Natural killer cell (primary cell): ENCODE data around the gene HSPB2. TPM values are rescaled to one million over a fixed set of nuclear protein-coding genes. Genes with fewer than 3 reads are reported as not detected.

Experiments
- ATAC-seq, 3 donors: fragments of 150-1000 bp in 2 of 3; fragments of 200-7000 bp in 1 of 3; cut with Tn5 transposase; 1 replicate in 1 of 3; 2 replicates in 2 of 3; pipeline ENCODE4 v1.10.0; 2021; ENCODE audit warnings: mild to moderate bottlenecking in 2 of 3, moderate library complexity in 2 of 3
- DNase-seq, 2 donors: peaks; one replicate each; pipeline versions ENCODE4 v3.0.0 to v3.0.0-alpha.2; 2013 to 2021; ENCODE audit warnings: mixed read lengths in 1 of 2
- H3K27ac ChIP-seq: one replicate; pipeline ENCODE4 v1.5.1; 2013; ENCODE audit warnings: mild to moderate bottlenecking, low read length
- H3K27me3 ChIP-seq: one replicate; pipeline ENCODE4 v1.6.1; 2013; ENCODE audit warnings: low read length; ENCODE audit not compliant: control insufficient read depth, insufficient read depth
- H3K36me3 ChIP-seq: one replicate; pipeline ENCODE4 v1.6.1; 2013; ENCODE audit warnings: low read length; ENCODE audit not compliant: control insufficient read depth, insufficient read depth
- H3K4me1 ChIP-seq: one replicate; pipeline ENCODE4 v1.6.1; 2013; ENCODE audit warnings: low read length; ENCODE audit not compliant: control insufficient read depth, insufficient read depth
- H3K4me3 ChIP-seq: one replicate; pipeline ENCODE4 v1.5.1; 2013; ENCODE audit warnings: low read length
- H3K9me3 ChIP-seq: one replicate; pipeline ENCODE4 v1.6.1; 2013; ENCODE audit warnings: low read length; ENCODE audit not compliant: control insufficient read depth, insufficient read depth
- H3K27ac Mint-ChIP-seq, 2 donors: one replicate each; pipeline ENCODE4 v1.8.0; 2022; ENCODE audit warnings: mild to moderate bottlenecking in 2 of 2, mixed read lengths in 2 of 2, moderate library complexity in 1 of 2
- H3K27me3 Mint-ChIP-seq, 2 donors: one replicate each; pipeline ENCODE4 v1.8.0; 2022; ENCODE audit warnings: low read depth in 2 of 2, mixed read lengths in 2 of 2
- H3K36me3 Mint-ChIP-seq: one replicate; pipeline ENCODE4 v1.8.0; 2022; ENCODE audit warnings: mixed read lengths
- H3K4me1 Mint-ChIP-seq, 2 donors: one replicate each; pipeline ENCODE4 v1.8.0; 2022; ENCODE audit warnings: mixed read lengths in 2 of 2
- H3K4me3 Mint-ChIP-seq: one replicate; pipeline ENCODE4 v1.8.0; 2022; ENCODE audit warnings: mild to moderate bottlenecking, moderate library complexity, mixed read lengths
- H3K9me3 Mint-ChIP-seq, 2 donors: one replicate each; pipeline ENCODE4 v1.8.0; 2022; ENCODE audit warnings: mixed read lengths in 2 of 2
- WGBS: methylation state at CpG from one replicate; pipeline ENCODE4 v1.1.7; 2013; ENCODE audit warnings: missing lambda C conversion rate; ENCODE audit not compliant: insufficient coverage; 5-methylcytosine and 5-hydroxymethylcytosine counted together
- intact Hi-C: fragments of 100-400 bp; cut with micrococcal nuclease; formaldehyde crosslinking; loops from one replicate; pipeline ENCODE4 v1.14.2; 2022
- total RNA-seq, 4 donors: library from RNA; stranded (reverse); fragments of 120-200 nt in 1 of 4; gene quantifications; one replicate each; pipeline versions ENCODE4 v1.2.3 to v1.2.4, GENCODE V29; 2013 to 2022
- TF ChIP-seq, protein P1 (sequence below): fragments of 200-600 bp; IDR thresholded peaks from one replicate; pipeline ENCODE4 v1.8.0; 2022; ENCODE audit warnings: antibody characterized with exemption

The HSPB2 gene
- total RNA-seq, 3 donors from 2014 or later (not counting 1 experiment from before 2014, with no cell fraction given) = not detected

GRCh38 chr11:111870886-111871692, 41.4 kb upstream of the HSPB2 start, which contains the start of gene ALG9:
Gene ALG9 (minus strand): TSS chr11:111871581. CDS start chr11:111871482, 99 bp downstream.
- Mint-ChIP-seq H3K4me3 (peak within 1 kb of the TSS; percentile 86), H3K27ac (peak within 1 kb of the TSS; percentile 86 to 94), H3K36me3 (no peaks in the 10 kb centered on the region), H3K27me3 (no peaks in the 10 kb centered on the region), H3K9me3 (no peaks in the 10 kb centered on the region), H3K4me1 (peaks cover 14 to 19% of the 10 kb centered on the region in 2 donors)
- ATAC-seq (peak; percentile 87 to 90 (median 88)), DNase-seq (peak; percentile 87 to 93)
- Histone ChIP-seq H3K4me1 (peaks cover 9% of the 10 kb centered on the region), H3K36me3 (peaks cover 16% of the 10 kb centered on the region), H3K27ac (peak within 1 kb of the TSS; percentile 73), H3K9me3 (no peaks in the 10 kb centered on the region), H3K4me3 (peak within 1 kb of the TSS; percentile 63), H3K27me3 (no peaks in the 10 kb centered on the region)
- intact Hi-C loops = loop anchor here (1.0 to 2.0 kb wide), 3 partner anchors 8 to 204 kb away; partner anchors contain the start of genes CFAP68, FDXACB1, NKAPD1 and PIH1D2
- WGBS = under 1% methylated on average over 51 of the region's 51 CpGs
- TF ChIP-seq, protein P1, sequence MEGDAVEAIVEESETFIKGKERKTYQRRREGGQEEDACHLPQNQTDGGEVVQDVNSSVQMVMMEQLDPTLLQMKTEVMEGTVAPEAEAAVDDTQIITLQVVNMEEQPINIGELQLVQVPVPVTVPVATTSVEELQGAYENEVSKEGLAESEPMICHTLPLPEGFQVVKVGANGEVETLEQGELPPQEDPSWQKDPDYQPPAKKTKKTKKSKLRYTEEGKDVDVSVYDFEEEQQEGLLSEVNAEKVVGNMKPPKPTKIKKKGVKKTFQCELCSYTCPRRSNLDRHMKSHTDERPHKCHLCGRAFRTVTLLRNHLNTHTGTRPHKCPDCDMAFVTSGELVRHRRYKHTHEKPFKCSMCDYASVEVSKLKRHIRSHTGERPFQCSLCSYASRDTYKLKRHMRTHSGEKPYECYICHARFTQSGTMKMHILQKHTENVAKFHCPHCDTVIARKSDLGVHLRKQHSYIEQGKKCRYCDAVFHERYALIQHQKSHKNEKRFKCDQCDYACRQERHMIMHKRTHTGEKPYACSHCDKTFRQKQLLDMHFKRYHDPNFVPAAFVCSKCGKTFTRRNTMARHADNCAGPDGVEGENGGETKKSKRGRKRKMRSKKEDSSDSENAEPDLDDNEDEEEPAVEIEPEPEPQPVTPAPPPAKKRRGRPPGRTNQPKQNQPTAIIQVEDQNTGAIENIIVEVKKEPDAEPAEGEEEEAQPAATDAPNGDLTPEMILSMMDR = no peak

- H3K27me3 ChIP-seq = no peaks in the 10 kb centered on the region
- TF ChIP-seq, protein P1 = no peak
- intact Hi-C loops = loop anchor here (1.0 to 2.0 kb wide), 3 partner anchors 8 to 203 kb away; partner anchors contain the start of genes CFAP68, FDXACB1, NKAPD1 and PIH1D2
- H3K36me3 ChIP-seq = peaks cover 11% of the 10 kb centered on the region
- H3K4me1 ChIP-seq = peaks cover 9% of the 10 kb centered on the region
- Mint-ChIP-seq H3K36me3 (no peaks in the 10 kb centered on the region), H3K27me3 (no peaks in the 10 kb centered on the region), H3K9me3 (no peaks in the 10 kb centered on the region), H3K27ac (peak overlapping the region; percentile 86 to 94), H3K4me3 (peak overlapping the region; percentile 86), H3K4me1 (peaks cover 14 to 19% of the 10 kb centered on the region in 2 donors)
- no peaks in the 10 kb centered on the region for H3K9me3 ChIP-seq
- ATAC-seq = no peak
- no peak for DNase-seq
- 67% methylated on average over 5 of the region's 5 CpGs for WGBS
- H3K27ac ChIP-seq = peak overlapping the region; percentile 73
- peak overlapping the region; percentile 63 for H3K4me3 ChIP-seq
Measured at GRCh38 chr11:111871693-111872161, 40.8 kb upstream of the HSPB2 start.

DNA sequence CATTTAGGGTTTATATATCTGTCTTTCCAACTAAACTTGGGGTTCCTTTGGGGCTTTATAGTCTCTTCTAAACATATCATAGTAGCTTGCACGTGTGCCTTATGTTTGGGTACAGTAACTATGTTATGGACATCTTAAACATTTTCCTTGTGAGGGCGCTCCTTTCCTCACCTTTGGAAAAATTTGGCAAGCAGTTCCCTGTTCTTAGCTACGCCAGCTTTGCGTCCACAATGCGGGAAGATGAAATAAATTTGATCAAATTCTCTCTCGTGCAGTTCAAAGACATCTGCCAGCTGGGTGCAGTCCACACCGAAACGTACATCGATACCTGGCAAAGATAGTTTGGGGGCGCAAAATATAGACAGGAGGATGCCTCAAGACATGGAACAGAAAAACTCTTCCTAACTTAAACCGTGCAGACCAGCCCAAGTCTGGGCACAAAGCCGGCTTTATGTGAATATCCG, 34.1 kb upstream of the HSPB2 start:
- 0% methylated on average over 12 of the region's 13 CpGs for WGBS
- intact Hi-C loops = loop anchor here (2.0 kb wide), 1 partner anchor 112 kb away; the partner anchor contains the start of gene PPP2R1B

More for the DNA sequence above, 34.1 kb upstream of the HSPB2 start:
- TF ChIP-seq, protein P1 = no peak
- peak overlapping the region; percentile 99 for H3K4me3 Mint-ChIP-seq
- peak in 1 of 3 donors; percentile 0 for ATAC-seq
- Histone ChIP-seq H3K4me1 (peaks cover 13% of the 10 kb centered on the region), H3K27me3 (no peaks in the 10 kb centered on the region), H3K4me3 (peak overlapping the region; percentile 78), H3K9me3 (no peaks in the 10 kb centered on the region), H3K27ac (peak overlapping the region; percentile 99), H3K36me3 (peaks cover 3% of the 10 kb centered on the region)
- no peaks in the 10 kb centered on the region for H3K9me3 Mint-ChIP-seq
- H3K4me1 Mint-ChIP-seq = peaks cover 19 to 24% of the 10 kb centered on the region in 2 donors
- H3K27ac Mint-ChIP-seq = peak overlapping the region; percentile 98 to 100
- no peaks in the 10 kb centered on the region for H3K27me3 Mint-ChIP-seq
- no peaks in the 10 kb centered on the region for H3K36me3 Mint-ChIP-seq
- DNase-seq = no peak
